H1 (cell line): ENCODE data around the gene ADD1. TPM values are rescaled to one million over a fixed set of nuclear protein-coding genes. Genes with fewer than 3 reads are reported as not detected.
A peak's percentile ranks its signal among the peaks of the same experiment; 100 is the strongest.

Experiments
- CTCF ChIA-PET: fragments of 300-600 bp; sonication (Branson Sonifier 250); formaldehyde crosslinking; loops from one replicate; lab custom pipeline; 2021; ENCODE audit not compliant: partially characterized antibody; lab: Charles Lee
- POLR2A ChIA-PET: fragments of 300-600 bp; sonication (Branson Sonifier 250); formaldehyde crosslinking; loops from one replicate; lab custom pipeline; 2021; ENCODE audit warnings: inconsistent platforms; ENCODE audit not compliant: partially characterized antibody; lab: Charles Lee
- DNase-seq, 2 experiments: peaks; one replicate each; pipeline versions ENCODE4 v3.0.0 to v3.0.0-alpha.2; 2010 to 2022; ENCODE audit warnings: low spot score in 2 of 2, low read depth in 1 of 2, mixed read lengths in 1 of 2
- FAIRE-seq: peaks from 2 replicates; lab custom pipeline; 2011; peaks lifted over from hg19 to GRCh38; lab: Jason Lieb, UNC
- H2AFZ ChIP-seq: 2 replicates; pipeline ENCODE4 v1.8.1; 2012; ENCODE audit warnings: low read length, inconsistent platforms
- H2AK5ac ChIP-seq: 2 replicates; pipeline ENCODE4 v1.6.1; 2013; ENCODE audit warnings: low read depth, low read length
- H2BK120ac ChIP-seq: replicated peaks from 2 replicates; pipeline ENCODE3; 2013; ENCODE audit warnings: low read depth, low read length, inconsistent platforms
- H2BK12ac ChIP-seq: 2 replicates; pipeline ENCODE4 v1.6.1; 2013; ENCODE audit warnings: low read depth, low read length
- H2BK15ac ChIP-seq: 2 replicates; pipeline ENCODE4 v1.6.1; 2013; ENCODE audit warnings: low read length
- H2BK20ac ChIP-seq: 2 replicates; pipeline ENCODE4 v1.6.1; 2013; ENCODE audit warnings: low read length
- H2BK5ac ChIP-seq: 2 replicates; pipeline ENCODE4 v1.6.1; 2013; ENCODE audit warnings: low read depth, low read length
- H3K14ac ChIP-seq: 2 replicates; pipeline ENCODE4 v1.6.1; 2013; ENCODE audit warnings: inconsistent platforms; ENCODE audit not compliant: insufficient read length
- H3K18ac ChIP-seq: 2 replicates; pipeline ENCODE4 v1.6.1; 2013; ENCODE audit warnings: low read length; ENCODE audit errors: extremely low read depth
- H3K23ac ChIP-seq: 2 replicates; pipeline ENCODE4 v1.6.1; 2013; ENCODE audit warnings: inconsistent platforms; ENCODE audit not compliant: insufficient read length
- H3K23me2 ChIP-seq: 2 replicates; pipeline ENCODE4 v1.6.1; 2013; ENCODE audit warnings: low read depth, low read length
- H3K27ac ChIP-seq: 2 replicates; pipeline ENCODE4 v1.6.1; 2011; ENCODE audit warnings: low read depth, low read length, inconsistent platforms
- H3K27me3 ChIP-seq, 4 experiments: replicated peaks in 1 of 4; 1 replicate in 1 of 4; 2 replicates in 3 of 4; pipeline versions ENCODE4 v1.6.1 to v1.8.1; 2011 to 2013; ENCODE audit warnings: low read length in 3 of 4, mild to moderate bottlenecking in 3 of 4, inconsistent platforms in 2 of 4, mixed read lengths in 2 of 4, moderate library complexity in 1 of 4; ENCODE audit not compliant: control insufficient read depth in 3 of 4, insufficient read depth in 3 of 4; ENCODE audit errors: extremely low read depth in 1 of 4
- H3K36me3 ChIP-seq, 4 experiments: 2 replicates each; pipeline versions ENCODE4 v1.6.1 to v1.8.1; 2011 to 2013; ENCODE audit warnings: mild to moderate bottlenecking in 4 of 4, low read length in 3 of 4, moderate library complexity in 2 of 4, control low read depth in 1 of 4, inconsistent platforms in 1 of 4; ENCODE audit not compliant: insufficient read depth in 4 of 4, control insufficient read depth in 2 of 4
- H3K4ac ChIP-seq: replicated peaks from 2 replicates; pipeline ENCODE3; 2013; ENCODE audit warnings: low read length, low read depth, mixed read lengths, inconsistent platforms; ENCODE audit not compliant: insufficient read length
- H3K4me1 ChIP-seq, 4 experiments: replicated peaks in 1 of 4; 1 replicate in 1 of 4; 2 replicates in 3 of 4; pipeline versions ENCODE4 v1.6.1 to v1.8.1; 2011 to 2013; ENCODE audit warnings: low read length in 3 of 4, inconsistent platforms in 2 of 4, mixed read lengths in 1 of 4; ENCODE audit not compliant: insufficient read depth in 4 of 4, control insufficient read depth in 3 of 4
- H3K4me2 ChIP-seq, 2 experiments: 2 replicates each; pipeline versions ENCODE4 v1.6.1 to v1.8.1; 2011 to 2013; ENCODE audit warnings: low read depth in 2 of 2, low read length in 2 of 2, control low read depth in 1 of 2, inconsistent platforms in 1 of 2, mild to moderate bottlenecking in 1 of 2; ENCODE audit not compliant: insufficient read depth in 1 of 2
- H3K4me3 ChIP-seq, 4 experiments: fragments of 200-600, 300-600 bp in 1 of 4; sonication (generic), shearing (Covaris generic), sonication (Bioruptor Twin) in 1 of 4; 2 replicates each; pipeline versions ENCODE4 v1.5.1 to v1.8.1; 2011 to 2016; ENCODE audit warnings: low read length in 4 of 4, low read depth in 3 of 4, control low read depth in 2 of 4, inconsistent platforms in 2 of 4, mild to moderate bottlenecking in 2 of 4, mixed read lengths in 1 of 4, moderate library complexity in 1 of 4; ENCODE audit not compliant: insufficient read depth in 2 of 4; ENCODE audit errors: extremely low read depth in 1 of 4
- H3K56ac ChIP-seq: replicated peaks from 2 replicates; pipeline ENCODE3; 2013; ENCODE audit warnings: low read depth, mild to moderate bottlenecking, mixed read lengths, low read length, inconsistent platforms; ENCODE audit not compliant: insufficient read length
- H3K79me1 ChIP-seq: 2 replicates; pipeline ENCODE4 v1.6.1; 2013; ENCODE audit warnings: low read depth, low read length, control low read depth
- H3K79me2 ChIP-seq, 2 experiments: 2 replicates each; pipeline versions ENCODE4 v1.6.1 to v1.8.1; 2012 to 2013; ENCODE audit warnings: low read length in 2 of 2, mild to moderate bottlenecking in 2 of 2, inconsistent platforms in 1 of 2; ENCODE audit not compliant: insufficient read depth in 2 of 2, control insufficient read depth in 1 of 2
- H3K9ac ChIP-seq, 4 experiments: replicated peaks in 1 of 4; 1 replicate in 1 of 4; 2 replicates in 3 of 4; pipeline versions ENCODE4 v1.6.1 to v1.8.1; 2011 to 2013; ENCODE audit warnings: low read depth in 3 of 4, low read length in 3 of 4, control low read depth in 2 of 4, mild to moderate bottlenecking in 2 of 4, moderate library complexity in 2 of 4, inconsistent platforms in 1 of 4; ENCODE audit errors: extremely low read depth in 1 of 4
- H3K9me3 ChIP-seq, 2 experiments: 2 replicates each; pipeline versions ENCODE4 v1.6.1 to v1.8.1; 2012 to 2013; ENCODE audit warnings: mild to moderate bottlenecking in 2 of 2, moderate library complexity in 2 of 2, control low read depth in 1 of 2, inconsistent platforms in 1 of 2, low read depth in 1 of 2, low read length in 1 of 2, mixed read lengths in 1 of 2; ENCODE audit not compliant: insufficient read depth in 2 of 2
- H4K20me1 ChIP-seq, 2 experiments: replicated peaks in 1 of 2; 2 replicates each; pipeline versions ENCODE3 to v1.8.1; 2011 to 2013; ENCODE audit warnings: inconsistent platforms in 2 of 2, low read length in 2 of 2, mild to moderate bottlenecking in 1 of 2; ENCODE audit not compliant: insufficient read depth in 2 of 2, control insufficient read depth in 1 of 2
- H4K5ac ChIP-seq: 2 replicates; pipeline ENCODE4 v1.6.1; 2013; ENCODE audit warnings: low read length, low read depth, mixed read lengths, inconsistent platforms; ENCODE audit not compliant: insufficient read length
- H4K8ac ChIP-seq: 2 replicates; pipeline ENCODE4 v1.8.0; 2013; ENCODE audit warnings: mild to moderate bottlenecking, moderate library complexity, low read length, inconsistent platforms; ENCODE audit not compliant: insufficient read depth; ENCODE audit errors: extremely low read depth
- H4K91ac ChIP-seq: replicated peaks from 2 replicates; pipeline ENCODE3; 2013; ENCODE audit warnings: low read length, mixed read lengths, inconsistent platforms; ENCODE audit not compliant: insufficient read length
- CEBPB ChIP-seq: IDR thresholded peaks from 2 replicates; pipeline ENCODE4 v1.6.1; 2012; ENCODE audit warnings: low read depth, low read length
- CHD1 ChIP-seq: IDR thresholded peaks from 2 replicates; pipeline ENCODE4 v1.6.1; 2012; ENCODE audit warnings: low read depth, low read length, improper control_type of control experiment
- JUN ChIP-seq: IDR thresholded peaks from 2 replicates; pipeline ENCODE4 v1.6.1; 2011; ENCODE audit warnings: low read depth, mild to moderate bottlenecking, improper control_type of control experiment, low read length
- RBBP5 ChIP-seq: IDR thresholded peaks from 2 replicates; pipeline ENCODE4 v1.7.1; 2012; ENCODE audit warnings: low read depth, mild to moderate bottlenecking, inconsistent platforms, low read length, moderate library complexity, borderline replicate concordance
- RNF2 ChIP-seq: fragments of 200-900, 300-1000 bp; sonication (generic); IDR thresholded peaks from 2 replicates; pipeline ENCODE4 v1.7.1; 2016; ENCODE audit warnings: borderline replicate concordance, low read depth, mild to moderate bottlenecking, antibody characterized with exemption, low read length; ENCODE audit not compliant: poor library complexity, severe bottlenecking; ENCODE audit errors: missing control alignments
- SUZ12 ChIP-seq: fragments of 200-600 bp; sonication (generic); IDR thresholded peaks from 2 replicates; pipeline ENCODE4 v1.6.1; 2012; ENCODE audit warnings: mild to moderate bottlenecking, inconsistent platforms, low read length, moderate library complexity, mixed read lengths
- YY1 ChIP-seq: IDR thresholded peaks from 2 replicates; pipeline ENCODE4 v1.6.1; 2011; ENCODE audit warnings: low read depth, mild to moderate bottlenecking, low read length
- WGBS, 2 experiments: shearing (Covaris generic) in 1 of 2; methylation state at CpG; one replicate each; pipeline versions ENCODE4 v1.1.6 to v1.1.7; 2013 to 2015; ENCODE audit warnings: low lambda C conversion rate in 2 of 2, mixed read lengths in 2 of 2, inconsistent platforms in 1 of 2, low coverage in 1 of 2, missing lambda C conversion rate in 1 of 2; ENCODE audit not compliant: insufficient replicate concordance in 2 of 2, insufficient coverage in 1 of 2, insufficient read length in 1 of 2; ENCODE audit errors: extremely low coverage in 1 of 2, missing lambda C conversion rate in 1 of 2; 5-methylcytosine and 5-hydroxymethylcytosine counted together
- polyA plus RNA-seq, 7 experiments: library from polyadenylated mRNA; depleted of rRNA in 3 of 7; stranded (reverse) in 5 of 7; unstranded in 2 of 7; fragments of >200 nt in 5 of 7; fragments of 200-250 nt in 2 of 7; gene quantifications; 1 replicate in 5 of 7; 2 replicates in 1 of 7; 4 replicates in 1 of 7; pipeline versions ENCODE4 v1.2.1 to v1.2.3, GENCODE V29; 2011 to 2013; ENCODE audit warnings: missing spikeins in 2 of 7, mixed read lengths in 2 of 7
- total RNA-seq: library from RNA; stranded (reverse); fragmentation: NEBNext Ultra II Directional; extraction: Animal tissue kit (Norgen Biotek cat#: 25700); gene quantifications from 2 replicates; pipeline ENCODE4 v1.2.1, GENCODE V29; 2021
- TF ChIP-seq, protein P1 (sequence below): IDR thresholded peaks from 2 replicates; pipeline ENCODE4 v1.6.1; 2012; ENCODE audit warnings: inconsistent platforms

The ADD1 gene
- total and polyA plus RNA-seq, 2 of the 8 experiments (the other 6 are each of a cell fraction or from before 2014, with no cell fraction given), result 113 to 143 TPM

DNA sequence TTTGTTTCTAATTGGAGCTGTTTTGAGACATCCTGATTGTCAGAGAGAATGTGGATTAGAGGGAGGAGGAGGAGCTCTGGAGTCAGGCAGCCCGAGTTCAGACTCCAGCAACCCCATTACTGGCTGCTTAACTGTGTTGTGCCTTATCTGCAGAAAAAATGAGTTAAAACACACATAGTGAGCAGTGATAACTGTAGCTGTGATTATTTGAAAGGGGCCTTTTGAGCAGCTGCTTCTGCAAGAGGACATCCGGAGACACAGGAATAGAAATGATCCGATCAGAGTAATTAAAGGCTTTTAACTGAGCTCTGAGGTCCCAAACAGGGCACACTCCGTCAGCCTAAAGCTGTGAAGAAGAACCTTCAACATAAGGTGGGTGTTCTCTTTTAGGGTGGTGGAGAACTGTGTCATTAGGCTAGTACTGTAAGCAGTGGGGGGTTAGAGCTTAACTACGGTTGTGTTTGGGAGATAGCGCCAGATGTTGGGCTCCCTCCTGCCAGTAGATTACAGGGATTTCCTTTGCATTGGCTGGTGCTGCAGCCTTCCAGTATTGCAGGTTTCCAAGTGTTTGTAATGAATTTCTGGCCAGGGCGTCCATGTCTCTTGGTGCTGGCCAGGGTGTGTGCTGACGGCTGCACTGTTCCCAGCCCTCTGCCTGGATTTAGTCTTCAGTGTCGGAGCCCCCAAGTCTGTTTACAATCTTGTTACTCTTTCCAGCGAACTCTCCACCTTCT is 24.3 kb downstream of the ADD1 start:
- no peak overlapping the region for H2BK120ac ChIP-seq
- no peak overlapping the region for H3K27ac ChIP-seq
- H3K18ac ChIP-seq, result no peak overlapping the region
- no peak overlapping the region for H2BK12ac ChIP-seq
- H3K14ac ChIP-seq, result no peak overlapping the region
- peaks cover 3 to 9% of the 10 kb centered on the region in 2 experiments for H4K20me1 ChIP-seq
- peaks cover 3 to 18% (median 11%) of the 10 kb centered on the region in 4 experiments; a peak in 5 of 7 replicates for H3K4me1 ChIP-seq
- H3K23me2 ChIP-seq, result no peaks in the 10 kb centered on the region
- H3K27me3 ChIP-seq, result no peaks in the 10 kb centered on the region
- no peak overlapping the region for H2AFZ ChIP-seq
- H4K5ac ChIP-seq, result no peak overlapping the region
- H2AK5ac ChIP-seq, result no peak overlapping the region
- H3K56ac ChIP-seq, result no peak overlapping the region
- no peak for TF ChIP-seq RNF2
- no peak for TF ChIP-seq YY1
- TF ChIP-seq JUN, result no peak
- no peak for TF ChIP-seq CEBPB
- no peak for TF ChIP-seq CHD1
- TF ChIP-seq RBBP5, result no peak
- TF ChIP-seq, protein P1, sequence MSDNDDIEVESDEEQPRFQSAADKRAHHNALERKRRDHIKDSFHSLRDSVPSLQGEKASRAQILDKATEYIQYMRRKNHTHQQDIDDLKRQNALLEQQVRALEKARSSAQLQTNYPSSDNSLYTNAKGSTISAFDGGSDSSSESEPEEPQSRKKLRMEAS, result no peak
- no peak for TF ChIP-seq SUZ12
- H3K36me3 ChIP-seq, result no peaks in the 10 kb centered on the region
- H2BK15ac ChIP-seq, result no peak overlapping the region
- H3K4ac ChIP-seq, result no peak overlapping the region
- peaks cover 8% of the 10 kb centered on the region; the same call in 1 of the 2 replicates for H3K79me1 ChIP-seq
- no peaks in the 10 kb centered on the region for H3K9me3 ChIP-seq
- ChIA-PET POLR2A (interaction anchor here (0.6 to 1.7 kb wide), 8 partner anchors 9 to 302 kb away, joined by 3 to 4 read pairs (median 3); no protein-coding TSS in a partner anchor), CTCF (interaction anchor here (0.8 to 2.6 kb wide), 6 partner anchors 10 to 104 kb away, joined by 3 to 7 read pairs (median 3); no protein-coding TSS in a partner anchor)
- H2BK20ac ChIP-seq, result no peak overlapping the region
- peaks cover 9 to 89% of the 10 kb centered on the region in 2 experiments for H3K79me2 ChIP-seq
- H3K4me2 ChIP-seq, result peak overlapping the region; percentile 39 to 68
- no peak overlapping the region; a peak in 1 of 8 replicates for H3K4me3 ChIP-seq
- no peak overlapping the region for H4K91ac ChIP-seq
- DNase-seq (no peak), FAIRE-seq (no peak)
- H2BK5ac ChIP-seq, result peak overlapping the region; percentile 2; the same call in 1 of the 2 replicates
- no peak overlapping the region for H3K23ac ChIP-seq
- 65% methylated on average over 10 of the region's 10 CpGs; no CpG with 5 or more reads in 1 of the 2 experiments for WGBS, 2 experiments
- H4K8ac ChIP-seq, result no peak overlapping the region
- H3K9ac ChIP-seq, result peak overlapping the region in 1 of 4 experiments; percentile 1; a peak in 1 of 7 replicates
